Dedifferentiated amniotic fluid mesenchymal stem cell (primary cell): ENCODE results near the gene MAST2.
"Not testable (repeated sequence)": the region's sequence is repeated elsewhere in the genome, so short reads cannot be mapped to it uniquely, and the experiment has no call there.

Source experiments
- DNase-seq: peaks from one replicate; pipeline ENCODE4 v3.0.0-alpha.2; 2016; ENCODE audit errors: extremely low spot score

MAST2 gene

GRCh38 chr1:45894331-45894730 lies 90.9 kb downstream of the MAST2 start:
- no peak for DNase-seq

DNA sequence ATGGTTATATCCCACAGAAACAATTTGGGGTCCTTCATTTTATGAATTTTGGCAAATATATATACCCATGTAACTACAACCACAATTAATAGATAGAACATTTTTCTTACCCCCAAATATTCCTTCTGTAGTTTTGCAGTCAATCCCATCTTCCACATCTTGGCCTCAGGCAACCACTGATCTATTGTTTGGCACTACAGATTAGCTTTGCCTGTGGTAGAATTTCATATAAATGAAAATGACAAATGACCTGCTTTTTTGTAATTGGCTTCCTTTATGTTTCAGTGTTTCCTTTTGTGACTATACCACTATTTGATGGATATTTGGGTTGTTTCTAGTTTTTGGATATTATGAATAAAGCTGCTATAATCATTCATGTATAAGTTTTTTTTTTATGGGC lies 91.5 kb downstream of the MAST2 start:
- DNase-seq, result no peak

DNA sequence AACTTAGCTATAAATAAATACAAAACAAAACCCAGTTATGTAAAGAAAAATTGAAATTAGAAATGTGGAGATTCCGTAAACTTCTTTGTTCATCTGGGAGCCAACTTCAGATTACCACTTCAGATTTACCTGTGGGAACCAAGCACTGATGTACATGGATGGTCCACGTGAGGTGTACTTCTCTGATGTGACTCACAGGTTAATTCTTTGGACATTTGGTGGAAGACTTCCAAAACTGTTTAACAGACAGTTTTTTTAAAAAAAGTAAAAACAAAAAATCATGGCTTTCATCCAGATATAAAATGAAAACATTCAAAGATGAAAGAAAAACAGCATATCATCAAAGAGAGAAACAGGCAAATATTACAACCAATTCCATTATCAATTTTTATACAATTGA lies 92.0 kb downstream of the MAST2 start:
- no peak for DNase-seq

DNA sequence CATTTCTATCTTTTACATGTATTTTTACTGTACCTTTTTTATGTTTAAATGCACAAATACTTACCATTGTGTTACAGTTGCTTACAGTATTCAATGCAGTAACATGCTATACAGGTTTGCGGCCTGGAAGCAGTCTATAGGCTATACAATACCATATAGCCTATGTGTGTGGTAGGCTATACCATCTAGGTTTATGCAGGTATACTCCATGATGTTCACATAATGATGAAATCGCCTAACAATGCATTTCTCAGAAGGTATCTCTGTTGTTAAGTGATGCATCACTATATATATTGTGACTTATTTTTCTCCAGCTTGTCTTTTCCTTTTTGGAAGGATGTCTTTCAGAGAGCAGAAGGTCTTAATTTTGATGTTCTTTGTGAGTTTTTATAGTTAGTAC lies 103.5 kb downstream of the MAST2 start:
- no peak for DNase-seq

- no peak for DNase-seq
Observed at GRCh38 chr1:45908611-45909140, 105.3 kb downstream of the MAST2 start.

DNA sequence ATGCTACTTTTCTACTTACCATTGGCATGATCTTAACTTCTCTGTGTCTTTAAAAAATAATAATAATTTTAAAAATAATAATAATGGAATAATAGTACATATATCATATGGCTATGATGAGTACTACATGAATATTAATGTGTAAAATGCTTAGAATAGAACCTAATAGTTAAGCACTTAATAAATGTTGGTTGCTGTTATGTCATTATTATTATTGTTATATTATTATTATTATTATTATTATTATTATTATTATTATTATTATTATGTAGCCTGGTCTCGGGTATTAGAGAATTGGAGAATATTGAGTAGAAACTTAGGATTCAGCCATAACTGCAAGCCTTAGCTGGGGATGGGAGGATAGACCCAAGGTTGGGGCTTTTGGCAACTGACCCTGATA lies 108.2 kb downstream of the MAST2 start:
- DNase-seq, result no peak

DNA sequence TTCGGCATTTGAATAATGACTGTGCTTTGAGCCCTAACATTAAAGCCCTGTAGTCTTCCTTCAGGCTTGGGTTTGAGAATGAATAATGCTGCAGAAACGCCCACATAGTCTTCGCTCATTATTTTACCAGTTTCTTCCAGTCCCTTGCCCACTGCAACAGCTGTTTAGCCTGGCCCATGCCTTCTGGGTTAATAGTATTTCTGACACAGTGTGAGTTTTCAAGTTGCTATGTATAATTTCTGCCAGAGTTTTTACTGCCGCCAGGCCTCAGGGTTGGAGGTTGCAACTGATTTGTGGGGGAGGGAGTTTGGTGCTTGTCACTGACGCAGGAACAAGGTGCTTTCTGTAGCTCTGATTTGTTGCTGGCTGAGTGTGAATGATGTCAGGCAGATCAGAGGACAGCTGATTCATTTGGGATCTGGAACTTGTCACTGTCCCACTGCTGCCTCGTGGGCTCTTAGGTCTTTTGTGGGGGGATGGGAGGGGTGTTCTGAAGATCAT lies 109.8 kb downstream of the MAST2 start:
- DNase-seq, result peak; percentile 72

- DNase-seq, result no peak
Observed at GRCh38 chr1:45913731-45914501, 110.5 kb downstream of the MAST2 start.

DNA sequence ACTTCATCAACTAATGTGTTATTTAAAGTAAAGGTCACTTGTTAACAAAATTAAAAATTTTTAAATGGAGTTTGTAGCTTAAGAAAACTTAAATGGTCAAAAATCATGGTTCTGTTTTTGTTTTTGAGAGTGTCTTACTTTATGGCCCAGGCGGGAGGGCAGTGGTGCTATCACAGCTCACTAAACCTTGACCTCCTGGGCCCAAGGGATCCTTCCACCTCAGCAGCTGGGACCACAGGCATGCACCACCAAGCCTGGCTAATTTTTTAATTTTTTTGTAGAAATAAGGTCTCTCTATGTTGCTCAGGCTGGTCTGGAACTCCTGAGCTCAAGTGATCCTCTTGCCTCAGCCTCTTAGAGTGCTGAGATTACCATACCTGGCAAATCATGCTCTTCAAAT lies 111.4 kb downstream of the MAST2 start:
- no peak for DNase-seq

GRCh38 chr1:45922374-45922773 lies 119.0 kb downstream of the MAST2 start:
- DNase-seq, result no peak

DNA sequence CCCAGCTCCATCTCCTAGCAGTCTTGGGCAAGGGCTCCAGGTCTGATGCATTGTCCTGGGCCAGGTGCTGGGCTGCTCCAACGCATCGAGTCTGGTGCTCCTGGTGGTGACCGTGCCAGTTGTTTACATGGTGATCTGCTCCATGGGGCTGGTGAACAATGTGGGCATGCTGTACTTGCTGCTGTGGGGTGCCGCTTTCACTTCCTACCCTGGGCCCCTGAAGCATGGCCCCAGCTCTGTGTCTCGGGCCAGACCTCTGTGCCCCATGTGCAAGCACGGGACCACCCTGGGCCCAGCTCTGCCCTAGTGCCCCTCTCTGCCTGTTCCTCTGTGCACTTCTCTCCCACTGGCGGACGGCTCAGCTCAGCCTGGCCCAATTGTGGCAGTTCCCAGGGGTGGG lies 119.4 kb downstream of the MAST2 start:
- DNase-seq, result no peak

GRCh38 chr1:45923343-45923742 lies 119.9 kb downstream of the MAST2 start:
- DNase-seq, result no peak

DNA sequence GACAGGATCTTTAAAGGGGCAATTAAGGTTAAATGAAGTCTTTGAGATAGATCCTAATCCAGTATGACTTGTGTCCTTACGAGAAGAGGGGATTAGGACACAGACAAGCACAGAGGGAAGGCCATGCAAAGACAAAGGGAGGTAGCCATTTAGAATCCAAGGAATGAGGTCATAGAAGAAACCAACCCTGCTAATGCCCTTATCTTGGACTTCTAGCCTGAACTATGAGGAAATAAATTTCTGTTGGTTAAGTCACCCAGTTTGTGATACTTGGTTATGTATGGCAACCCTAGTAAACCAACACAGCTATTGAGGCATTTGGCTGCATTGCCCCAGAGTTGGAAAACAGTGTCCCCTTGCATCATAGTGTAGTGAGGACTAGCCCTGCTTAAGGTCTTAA lies 121.3 kb downstream of the MAST2 start:
- DNase-seq, result no peak

DNA sequence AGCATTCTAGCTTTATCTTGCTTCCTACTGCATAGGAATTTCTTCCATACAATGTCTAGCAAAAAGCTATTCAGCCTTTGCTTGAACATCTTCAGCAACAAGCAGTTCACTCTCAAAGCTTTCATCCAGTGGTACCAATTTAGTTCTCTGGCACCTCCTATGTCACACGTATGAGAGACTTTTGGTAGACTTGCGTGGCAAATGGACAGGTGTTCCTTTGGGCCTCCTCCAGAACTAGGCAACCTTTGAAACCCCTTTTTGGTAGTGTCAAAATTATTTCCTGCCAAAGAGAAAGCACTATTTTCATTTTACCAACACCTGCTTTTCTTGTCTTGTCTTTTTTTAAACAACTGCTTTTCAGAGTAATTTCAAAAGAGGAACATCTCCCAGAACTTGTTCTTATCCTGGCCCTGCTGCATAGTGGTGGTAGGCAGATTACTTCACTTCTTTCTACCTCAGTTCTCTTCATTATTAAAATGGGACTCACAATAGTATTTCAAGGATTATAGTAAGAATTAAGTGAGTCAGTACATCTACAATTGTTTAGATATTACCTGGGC lies 122.4 kb downstream of the MAST2 start:
- DNase-seq, result no peak

GRCh38 chr1:45926330-45926729 lies 122.9 kb downstream of the MAST2 start:
- no peak for DNase-seq

- not testable (repeated sequence) for DNase-seq
Observed at GRCh38 chr1:45927231-45927915, 124.0 kb downstream of the MAST2 start.

- DNase-seq, result no peak
Observed at GRCh38 chr1:45928486-45929205, 125.2 kb downstream of the MAST2 start.

DNA sequence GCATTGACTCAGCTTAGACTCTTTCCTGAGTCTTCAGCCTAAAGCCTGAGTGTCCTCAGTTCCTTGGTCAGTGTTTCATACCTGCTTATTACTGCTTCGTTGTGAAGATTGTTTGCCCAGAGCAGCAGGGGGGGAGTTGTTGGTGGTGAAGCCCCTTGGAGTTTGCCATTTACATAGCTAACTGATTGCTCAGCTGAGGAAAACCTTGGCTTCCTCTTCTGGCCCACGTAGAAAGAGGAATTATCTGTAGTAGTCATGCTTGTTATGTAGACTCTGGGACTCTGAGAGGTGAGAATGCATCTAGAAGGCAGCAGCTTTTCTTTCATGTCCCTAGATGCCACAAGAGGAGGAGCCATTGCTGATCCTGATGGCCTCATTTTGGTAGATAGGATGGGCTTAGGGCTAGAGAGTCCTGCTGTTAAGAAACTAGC lies 125.9 kb downstream of the MAST2 start:
- peak; percentile 32 for DNase-seq

GRCh38 chr1:45930258-45931150 lies 127.1 kb downstream of the MAST2 start:
- no peak for DNase-seq

- DNase-seq, result not testable (repeated sequence)
Observed at GRCh38 chr1:45932205-45932604, 128.8 kb downstream of the MAST2 start.

GRCh38 chr1:45934947-45935346 lies 131.5 kb downstream of the MAST2 start:
- no peak for DNase-seq
